Measurements from ENCODE around the gene DOK3. TPM values are rescaled to one million over a fixed set of nuclear protein-coding genes. Genes with fewer than 3 reads are reported as not detected.

The DOK3 gene
- total RNA-seq, 1 donor from 2014 or later, result 16.3 TPM

GRCh38 chr5:177553671-177554429 lies 44.2 kb upstream of the DOK3 start:
- H3K27me3 Mint-ChIP-seq (ENCODE audit: low read depth, unreplicated experiment), result no peaks in the 10 kb centered on the region
- no peak for TF ChIP-seq EZH2 (IDR thresholded peaks at IDR 0.05; ENCODE audit: insufficient read depth, low read length)
- TF ChIP-seq CTCF (IDR thresholded peaks at IDR 0.05; ENCODE audit: insufficient read depth, low read depth, low read length), result no peak
- peaks cover 45% of the 10 kb centered on the region for H4K20me1 ChIP-seq (ENCODE audit: insufficient read depth, low read length)
- H3K27me3 ChIP-seq (ENCODE audit: insufficient read depth, low read length), result no peaks in the 10 kb centered on the region
- DNase-seq (ENCODE audit: low read depth) (no peak), FAIRE-seq (no peak)
- H3K36me3 ChIP-seq (ENCODE audit: insufficient read depth, low read length), result no peaks in the 10 kb centered on the region
- no peaks in the 10 kb centered on the region for H3K36me3 Mint-ChIP-seq (ENCODE audit: low read depth, unreplicated experiment)
- H3K4me3 Mint-ChIP-seq (ENCODE audit: unreplicated experiment), result peak overlapping the region; percentile 90
- H3K79me2 ChIP-seq (ENCODE audit: insufficient read depth, low read length), result peaks cover 51% of the 10 kb centered on the region
- H2AFZ ChIP-seq (ENCODE audit: low read depth, low read length), result peak overlapping the region; percentile 44
- H3K9me3 ChIP-seq (ENCODE audit: insufficient read depth, low read depth, low read length), result no peaks in the 10 kb centered on the region
- peak overlapping the region; percentile 82 for H3K9ac ChIP-seq (ENCODE audit: low read length)
- no peak overlapping the region for H3K27ac Mint-ChIP-seq (ENCODE audit: unreplicated experiment)
- H3K27ac ChIP-seq (ENCODE audit: low read depth, low read length), result peak overlapping the region; percentile 44
- peak overlapping the region; percentile 97 for H3K4me2 ChIP-seq (ENCODE audit: low read length)
- H3K9me3 Mint-ChIP-seq (ENCODE audit: unreplicated experiment), result peaks cover 2% of the 10 kb centered on the region
- peaks cover 12% of the 10 kb centered on the region for H3K4me1 ChIP-seq (ENCODE audit: insufficient read depth, low read length)
- peak overlapping the region; percentile 64 for H3K4me3 ChIP-seq (ENCODE audit: insufficient read depth, low read depth, low read length)
- peaks cover 15% of the 10 kb centered on the region for H3K4me1 Mint-ChIP-seq (ENCODE audit: low read depth, unreplicated experiment)

GRCh38 chr5:177552839-177553455 lies 43.3 kb upstream of the DOK3 start:
- DNase-seq (ENCODE audit: low read depth), result no peak
- peak overlapping the region; percentile 97 for H3K4me2 ChIP-seq (ENCODE audit: low read length)
- H3K27me3 ChIP-seq (ENCODE audit: insufficient read depth, low read length), result no peaks in the 10 kb centered on the region
- Mint-ChIP-seq H3K4me3 (ENCODE audit: unreplicated experiment) (peak overlapping the region; percentile 90), H3K9me3 (ENCODE audit: unreplicated experiment) (peaks cover 2% of the 10 kb centered on the region), H3K27me3 (ENCODE audit: low read depth, unreplicated experiment) (no peaks in the 10 kb centered on the region), H3K27ac (ENCODE audit: unreplicated experiment) (peak overlapping the region; percentile 29), H3K4me1 (ENCODE audit: low read depth, unreplicated experiment) (peaks cover 20% of the 10 kb centered on the region), H3K36me3 (ENCODE audit: low read depth, unreplicated experiment) (no peaks in the 10 kb centered on the region)
- H3K27ac ChIP-seq (ENCODE audit: low read depth, low read length), result no peak overlapping the region
- peaks cover 55% of the 10 kb centered on the region for H4K20me1 ChIP-seq (ENCODE audit: insufficient read depth, low read length)
- H3K79me2 ChIP-seq (ENCODE audit: insufficient read depth, low read length), result peaks cover 60% of the 10 kb centered on the region
- H3K4me1 ChIP-seq (ENCODE audit: insufficient read depth, low read length), result peaks cover 12% of the 10 kb centered on the region
- no peaks in the 10 kb centered on the region for H3K9me3 ChIP-seq (ENCODE audit: insufficient read depth, low read depth, low read length)
- H3K4me3 ChIP-seq (ENCODE audit: insufficient read depth, low read depth, low read length), result peak overlapping the region; percentile 64
- FAIRE-seq, result no peak
- peak overlapping the region; percentile 82 for H3K9ac ChIP-seq (ENCODE audit: low read length)
- no peak overlapping the region for H2AFZ ChIP-seq (ENCODE audit: low read depth, low read length)
- no peak for TF ChIP-seq CTCF (IDR thresholded peaks at IDR 0.05; ENCODE audit: insufficient read depth, low read depth, low read length)
- no peak for TF ChIP-seq EZH2 (IDR thresholded peaks at IDR 0.05; ENCODE audit: insufficient read depth, low read length)
- no peaks in the 10 kb centered on the region for H3K36me3 ChIP-seq (ENCODE audit: insufficient read depth, low read length)

GRCh38 chr5:177550122-177550521 lies 40.5 kb upstream of the DOK3 start:
- Histone ChIP-seq H3K9ac (ENCODE audit: low read length) (no peak overlapping the region), H3K79me2 (ENCODE audit: insufficient read depth, low read length) (peaks cover 74% of the 10 kb centered on the region), H3K4me1 (ENCODE audit: insufficient read depth, low read length) (peaks cover 27% of the 10 kb centered on the region), H3K9me3 (ENCODE audit: insufficient read depth, low read depth, low read length) (no peaks in the 10 kb centered on the region), H3K36me3 (ENCODE audit: insufficient read depth, low read length) (no peaks in the 10 kb centered on the region), H3K4me2 (ENCODE audit: low read length) (no peak overlapping the region), H4K20me1 (ENCODE audit: insufficient read depth, low read length) (peaks cover 76% of the 10 kb centered on the region), H3K27me3 (ENCODE audit: insufficient read depth, low read length) (no peaks in the 10 kb centered on the region), H3K4me3 (ENCODE audit: insufficient read depth, low read depth, low read length) (no peak overlapping the region), H2AFZ (ENCODE audit: low read depth, low read length) (no peak overlapping the region), H3K27ac (ENCODE audit: low read depth, low read length) (no peak overlapping the region)
- H3K4me3 Mint-ChIP-seq (ENCODE audit: unreplicated experiment), result peak overlapping the region; percentile 45
- no peak overlapping the region for H3K27ac Mint-ChIP-seq (ENCODE audit: unreplicated experiment)
- FAIRE-seq, result no peak
- H3K4me1 Mint-ChIP-seq (ENCODE audit: low read depth, unreplicated experiment), result peaks cover 39% of the 10 kb centered on the region
- no peak for DNase-seq (ENCODE audit: low read depth)
- H3K36me3 Mint-ChIP-seq (ENCODE audit: low read depth, unreplicated experiment), result no peaks in the 10 kb centered on the region
- TF ChIP-seq EZH2 (IDR thresholded peaks at IDR 0.05; ENCODE audit: insufficient read depth, low read length), result no peak
- no peak for TF ChIP-seq CTCF (IDR thresholded peaks at IDR 0.05; ENCODE audit: insufficient read depth, low read depth, low read length)
- H3K9me3 Mint-ChIP-seq (ENCODE audit: unreplicated experiment), result no peaks in the 10 kb centered on the region
- no peaks in the 10 kb centered on the region for H3K27me3 Mint-ChIP-seq (ENCODE audit: low read depth, unreplicated experiment)
